GM21381 (cell line): Measurements from ENCODE around the gene DNMT3L.
"Not testable (repeated sequence)": the region's sequence is repeated elsewhere in the genome, so short reads cannot be mapped to it uniquely, and the experiment has no call there.

ENCODE experiments used
- ATAC-seq: cut with Tn5 transposase; IDR thresholded peaks from one replicate; pipeline ENCODE4 v1.9.1; 2021; ENCODE audit warnings: mild to moderate bottlenecking, moderate library complexity; ENCODE audit not compliant: unreplicated experiment

The DNMT3L gene

GRCh38 chr21:44199448-44199847 is 62.2 kb downstream of the DNMT3L start:
- no peak for ATAC-seq

GRCh38 chr21:44197156-44197516 is 64.6 kb downstream of the DNMT3L start:
- not testable (repeated sequence) for ATAC-seq
